H9 (cell line): Measurements from ENCODE around the gene GDF15. TPM values are rescaled to one million over a fixed set of nuclear protein-coding genes. Genes with fewer than 3 reads are reported as not detected.

Experiments
- DNase-seq: peaks from one replicate; pipeline ENCODE4 v3.0.0-alpha.2; 2017
- H2AFZ ChIP-seq: one replicate; pipeline ENCODE4 v1.6.1; 2013; ENCODE audit warnings: mild to moderate bottlenecking, low read length, control low read depth, moderate library complexity
- H2AK5ac ChIP-seq: 2 replicates; pipeline ENCODE4 v1.6.1; 2013; ENCODE audit warnings: low read length, control low read depth, mixed read lengths; ENCODE audit not compliant: insufficient read length
- H2BK120ac ChIP-seq: one replicate; pipeline ENCODE4 v1.6.1; 2013; ENCODE audit warnings: low read depth, mild to moderate bottlenecking, low read length, control low read depth, inconsistent platforms; ENCODE audit not compliant: poor library complexity, severe bottlenecking
- H2BK12ac ChIP-seq: 2 replicates; pipeline ENCODE4 v1.6.1; 2013; ENCODE audit warnings: low read length, control low read depth, mixed read lengths, low read depth; ENCODE audit not compliant: insufficient read length
- H2BK15ac ChIP-seq: 2 replicates; pipeline ENCODE4 v1.6.1; 2013; ENCODE audit warnings: low read depth, low read length, control low read depth
- H2BK20ac ChIP-seq: one replicate; pipeline ENCODE4 v1.6.1; 2013; ENCODE audit warnings: low read depth, mild to moderate bottlenecking, low read length, control low read depth, inconsistent platforms; ENCODE audit not compliant: poor library complexity, severe bottlenecking
- H2BK5ac ChIP-seq: 2 replicates; pipeline ENCODE4 v1.6.1; 2013; ENCODE audit warnings: low read length, control low read depth, mixed read lengths; ENCODE audit not compliant: insufficient read length
- H3K14ac ChIP-seq: 2 replicates; pipeline ENCODE4 v1.6.1; 2013; ENCODE audit warnings: low read length, control low read depth; ENCODE audit not compliant: insufficient read depth
- H3K18ac ChIP-seq: 2 replicates; pipeline ENCODE4 v1.6.1; 2013; ENCODE audit warnings: low read depth, mild to moderate bottlenecking, mixed read lengths, low read length, control low read depth; ENCODE audit not compliant: insufficient read length
- H3K23ac ChIP-seq: 2 replicates; pipeline ENCODE4 v1.6.1; 2013; ENCODE audit warnings: low read length, control low read depth, mixed read lengths, low read depth; ENCODE audit not compliant: insufficient read length
- H3K23me2 ChIP-seq: 2 replicates; pipeline ENCODE4 v1.6.1; 2013; ENCODE audit warnings: low read depth, mild to moderate bottlenecking, mixed read lengths, low read length, control low read depth; ENCODE audit not compliant: insufficient read length, poor library complexity, severe bottlenecking
- H3K27ac ChIP-seq: 2 replicates; pipeline ENCODE4 v1.5.1; 2013; ENCODE audit warnings: low read length, control low read depth, mixed read lengths, low read depth; ENCODE audit not compliant: insufficient read length
- H3K27me3 ChIP-seq: 2 replicates; pipeline ENCODE4 v1.6.1; 2013; ENCODE audit warnings: low read length, control low read depth, inconsistent platforms; ENCODE audit not compliant: insufficient read depth
- H3K4ac ChIP-seq: 2 replicates; pipeline ENCODE4 v1.6.1; 2013; ENCODE audit warnings: low read depth, mild to moderate bottlenecking, control low read depth, inconsistent platforms, low read length, moderate library complexity
- H3K4me1 ChIP-seq: 2 replicates; pipeline ENCODE4 v1.6.1; 2013; ENCODE audit warnings: low read length, control low read depth, inconsistent platforms; ENCODE audit not compliant: insufficient read depth
- H3K4me2 ChIP-seq: 2 replicates; pipeline ENCODE4 v1.6.1; 2013; ENCODE audit warnings: low read length, control low read depth, mixed read lengths; ENCODE audit not compliant: insufficient read length, insufficient read depth
- H3K56ac ChIP-seq: 2 replicates; pipeline ENCODE4 v1.6.1; 2013; ENCODE audit warnings: low read depth, mild to moderate bottlenecking, mixed read lengths, low read length, control low read depth; ENCODE audit not compliant: insufficient read length
- H3K79me1 ChIP-seq: 2 replicates; pipeline ENCODE4 v1.6.1; 2013; ENCODE audit warnings: low read depth, mild to moderate bottlenecking, moderate library complexity, low read length, control low read depth, inconsistent platforms; ENCODE audit not compliant: insufficient read depth, poor library complexity, severe bottlenecking
- H3K79me2 ChIP-seq: 2 replicates; pipeline ENCODE4 v1.6.1; 2013; ENCODE audit warnings: low read length, control low read depth, inconsistent platforms; ENCODE audit not compliant: insufficient read depth
- H3K9ac ChIP-seq: 2 replicates; pipeline ENCODE4 v1.6.1; 2013; ENCODE audit warnings: low read length, control low read depth, mixed read lengths; ENCODE audit not compliant: insufficient read length; ENCODE audit errors: extremely low read depth
- H3K9me3 ChIP-seq: one replicate; pipeline ENCODE4 v1.6.1; 2013; ENCODE audit warnings: low read depth, low read length, inconsistent platforms; ENCODE audit not compliant: control insufficient read depth
- H3T11ph ChIP-seq: one replicate; pipeline ENCODE4 v1.6.1; 2013; ENCODE audit warnings: mild to moderate bottlenecking, low read length, control low read depth, inconsistent platforms
- H4K20me1 ChIP-seq: one replicate; pipeline ENCODE4 v1.6.1; 2013; ENCODE audit not compliant: control insufficient read depth, insufficient read length, insufficient read depth
- H4K5ac ChIP-seq: 2 replicates; pipeline ENCODE4 v1.6.1; 2013; ENCODE audit warnings: low read depth, mild to moderate bottlenecking, mixed read lengths, low read length, control low read depth; ENCODE audit not compliant: insufficient read length
- H4K8ac ChIP-seq: replicated peaks from 2 replicates; pipeline ENCODE4 v1.6.1; 2013; ENCODE audit warnings: low read length, control low read depth, mixed read lengths, low read depth; ENCODE audit not compliant: insufficient read length
- H4K91ac ChIP-seq: 2 replicates; pipeline ENCODE4 v1.6.1; 2013; ENCODE audit warnings: low read depth, mild to moderate bottlenecking, moderate library complexity, mixed read lengths, low read length, control low read depth; ENCODE audit not compliant: insufficient read length
- H3K27ac Mint-ChIP-seq, 3 experiments: 2 replicates in 2 of 3; 3 replicates in 1 of 3; pipeline ENCODE4 v1.8.0; 2020 to 2021; ENCODE audit warnings: mixed read lengths in 3 of 3, mild to moderate bottlenecking in 1 of 3, moderate library complexity in 1 of 3
- H3K27me3 Mint-ChIP-seq: 2 replicates; pipeline ENCODE4 v1.8.0; 2021; ENCODE audit warnings: low read depth, mild to moderate bottlenecking, moderate library complexity, mixed read lengths
- H3K36me3 Mint-ChIP-seq, 3 experiments: 2 replicates in 2 of 3; 3 replicates in 1 of 3; pipeline ENCODE4 v1.8.0; 2020 to 2021; ENCODE audit warnings: low read depth in 3 of 3, mixed read lengths in 3 of 3; ENCODE audit not compliant: insufficient read depth in 1 of 3
- H3K4me1 Mint-ChIP-seq, 2 experiments: 2 replicates each; pipeline ENCODE4 v1.8.0; 2020; ENCODE audit warnings: mixed read lengths in 2 of 2
- H3K4me3 Mint-ChIP-seq, 2 experiments: 2 replicates in 1 of 2; 3 replicates in 1 of 2; pipeline ENCODE4 v1.8.0; 2020 to 2021; ENCODE audit warnings: mild to moderate bottlenecking in 2 of 2, mixed read lengths in 2 of 2, moderate library complexity in 1 of 2
- H3K9me3 Mint-ChIP-seq, 2 experiments: 2 replicates in 1 of 2; 3 replicates in 1 of 2; pipeline ENCODE4 v1.8.0; 2020; ENCODE audit warnings: mild to moderate bottlenecking in 2 of 2, mixed read lengths in 2 of 2, moderate library complexity in 1 of 2
- CTCF ChIP-seq: fragments of 200-600 bp; sonication (generic); conservative IDR thresholded peaks from 3 replicates; pipeline ENCODE4 v1.8.0; 2021; ENCODE audit warnings: antibody characterized with exemption, mild to moderate bottlenecking
- WGBS: extraction: QIAGEN DNeasy Blood & Tissue Kit; methylation state at CpG from one replicate; pipeline ENCODE4 v1.1.7; 2013; ENCODE audit warnings: missing lambda C conversion rate, low lambda C conversion rate, mixed read lengths; ENCODE audit not compliant: insufficient read length; ENCODE audit errors: extremely low coverage; 5-methylcytosine and 5-hydroxymethylcytosine counted together
- total RNA-seq: library from RNA; stranded (reverse); gene quantifications from 2 replicates; pipeline ENCODE4 v1.2.1, GENCODE V29; 2021

The GDF15 gene
- total RNA-seq, 1 experiment from 2014 or later = 5.7 TPM

GRCh38 chr19:18422530-18423191 lies 36.7 kb downstream of the GDF15 start:
- Histone ChIP-seq H3K79me1 (no peaks in the 10 kb centered on the region), H3K27me3 (no peaks in the 10 kb centered on the region; the same call in 1 of the 2 replicates), H4K91ac (no peak overlapping the region), H4K8ac (no peak overlapping the region), H2BK15ac (no peak overlapping the region), H2BK5ac (no peak overlapping the region), H3T11ph (no peak overlapping the region), H3K23ac (no peak overlapping the region), H3K56ac (no peak overlapping the region), H3K18ac (no peak overlapping the region), H2BK20ac (no peak overlapping the region), H2AK5ac (no peak overlapping the region), H3K9me3 (no peaks in the 10 kb centered on the region), H3K27ac (no peak overlapping the region), H3K4me1 (peaks cover 8% of the 10 kb centered on the region; the same call in 1 of the 2 replicates), H3K4ac (no peak overlapping the region), H4K20me1 (no peaks in the 10 kb centered on the region), H2BK12ac (no peak overlapping the region), H3K14ac (no peak overlapping the region; the same call in 1 of the 2 replicates), H3K9ac (no peak overlapping the region), H2BK120ac (no peak overlapping the region), H3K23me2 (peaks cover 3% of the 10 kb centered on the region), H3K79me2 (no peaks in the 10 kb centered on the region), H4K5ac (no peak overlapping the region), H2AFZ (no peak overlapping the region), H3K4me2 (no peak overlapping the region)
- DNase-seq = no peak
- peaks cover 46% of the 10 kb centered on the region for H3K27me3 Mint-ChIP-seq
- TF ChIP-seq CTCF = no peak
- H3K4me3 Mint-ChIP-seq = no peak overlapping the region; a peak in 1 of 5 replicates
- no CpG with 5 or more reads among the region's 14 CpGs for WGBS
- no peak overlapping the region; a peak in 1 of 7 replicates for H3K27ac Mint-ChIP-seq
- H3K36me3 Mint-ChIP-seq = peaks cover 0 to 5% (median 0%) of the 10 kb centered on the region in 3 experiments; a peak in 1 of 7 replicates
- H3K9me3 Mint-ChIP-seq = no peaks in the 10 kb centered on the region; a peak in 2 of 5 replicates
- peaks cover 44 to 60% of the 10 kb centered on the region in 2 experiments for H3K4me1 Mint-ChIP-seq
